ENCODE measurements around the gene UBL4A.

The UBL4A gene

GRCh38 chrX:154439841-154440240 lies 46.6 kb downstream of the UBL4A start:
- DNase-seq: no peak
- Mint-ChIP-seq H3K4me3 (no peak overlapping the region), H3K36me3 (ENCODE audit: low read depth) (peaks cover 9% of the 10 kb centered on the region), H3K4me1 (peaks cover 20% of the 10 kb centered on the region), H3K27me3 (ENCODE audit: low read depth, poor library complexity) (peaks cover 2% of the 10 kb centered on the region), H3K27ac (no peak overlapping the region), H3K9me3 (peaks cover 64% of the 10 kb centered on the region)
- no peak for TF ChIP-seq CTCF (IDR thresholded peaks at IDR 0.05)

- peaks cover 70% of the 10 kb centered on the region for H3K9me3 Mint-ChIP-seq
- peaks cover 17% of the 10 kb centered on the region for H3K36me3 Mint-ChIP-seq (ENCODE audit: low read depth)
- TF ChIP-seq CTCF (IDR thresholded peaks at IDR 0.05): no peak
- no peak for DNase-seq
- H3K4me1 Mint-ChIP-seq: peaks cover 20% of the 10 kb centered on the region
- H3K27me3 Mint-ChIP-seq (ENCODE audit: low read depth, poor library complexity): peaks cover 2% of the 10 kb centered on the region
- no peak overlapping the region for H3K27ac Mint-ChIP-seq
- H3K4me3 Mint-ChIP-seq: peak overlapping the region; percentile 91
These were observed 48.2 kb downstream of the UBL4A start for GRCh38 chrX:154437971-154438893.

- peak; percentile 70 for DNase-seq
- Mint-ChIP-seq H3K36me3 (ENCODE audit: low read depth) (peaks cover 19% of the 10 kb centered on the region), H3K9me3 (peaks cover 67% of the 10 kb centered on the region), H3K27ac (peak within 1 kb of the TSS; percentile 66), H3K4me1 (peaks cover 20% of the 10 kb centered on the region), H3K27me3 (ENCODE audit: low read depth, poor library complexity) (peaks cover 6% of the 10 kb centered on the region), H3K4me3 (peak within 1 kb of the TSS; percentile 91)
- TF ChIP-seq CTCF (IDR thresholded peaks at IDR 0.05): no peak
These were observed 49.2 kb downstream of the UBL4A start, which contains the start of gene GDI1 for GRCh38 chrX:154436983-154437752. TSS of gene GDI1 (plus strand) at chrX:154437154. CDS start at chrX:154437255, 101 bp downstream.

GRCh38 chrX:154436374-154436982 lies 49.9 kb downstream of the UBL4A start:
- Mint-ChIP-seq H3K27me3 (ENCODE audit: low read depth, poor library complexity) (peaks cover 6% of the 10 kb centered on the region), H3K4me1 (peaks cover 20% of the 10 kb centered on the region), H3K9me3 (peaks cover 67% of the 10 kb centered on the region), H3K36me3 (ENCODE audit: low read depth) (peaks cover 19% of the 10 kb centered on the region), H3K27ac (peak overlapping the region; percentile 66), H3K4me3 (peak overlapping the region; percentile 80)
- TF ChIP-seq CTCF (IDR thresholded peaks at IDR 0.05): no peak
- DNase-seq: peak; percentile 49

- Mint-ChIP-seq H3K27me3 (ENCODE audit: low read depth, poor library complexity) (peaks cover 6% of the 10 kb centered on the region), H3K4me1 (peaks cover 29% of the 10 kb centered on the region), H3K4me3 (no peak overlapping the region), H3K27ac (no peak overlapping the region), H3K9me3 (peaks cover 65% of the 10 kb centered on the region), H3K36me3 (ENCODE audit: low read depth) (peaks cover 27% of the 10 kb centered on the region)
- DNase-seq: no peak
- no peak for TF ChIP-seq CTCF (IDR thresholded peaks at IDR 0.05)
These were observed 51.2 kb downstream of the UBL4A start for GRCh38 chrX:154435171-154435733.
